Natural killer cell (primary cell): Measurements from ENCODE around the gene FBXW12. TPM values are rescaled to one million over a fixed set of nuclear protein-coding genes. Genes with fewer than 3 reads are reported as not detected.

ENCODE experiments used
- ATAC-seq, 3 donors: fragments of 150-1000 bp in 2 of 3; fragments of 200-7000 bp in 1 of 3; cut with Tn5 transposase; 1 replicate in 1 of 3; 2 replicates in 2 of 3; pipeline ENCODE4 v1.10.0; 2021; ENCODE audit warnings: mild to moderate bottlenecking in 2 of 3, moderate library complexity in 2 of 3
- DNase-seq, 2 donors: peaks; one replicate each; pipeline versions ENCODE4 v3.0.0 to v3.0.0-alpha.2; 2013 to 2021; ENCODE audit warnings: mixed read lengths in 1 of 2
- H3K27ac ChIP-seq: one replicate; pipeline ENCODE4 v1.5.1; 2013; ENCODE audit warnings: mild to moderate bottlenecking, low read length
- H3K27me3 ChIP-seq: one replicate; pipeline ENCODE4 v1.6.1; 2013; ENCODE audit warnings: low read length; ENCODE audit not compliant: control insufficient read depth, insufficient read depth
- H3K36me3 ChIP-seq: one replicate; pipeline ENCODE4 v1.6.1; 2013; ENCODE audit warnings: low read length; ENCODE audit not compliant: control insufficient read depth, insufficient read depth
- H3K4me1 ChIP-seq: one replicate; pipeline ENCODE4 v1.6.1; 2013; ENCODE audit warnings: low read length; ENCODE audit not compliant: control insufficient read depth, insufficient read depth
- H3K4me3 ChIP-seq: one replicate; pipeline ENCODE4 v1.5.1; 2013; ENCODE audit warnings: low read length
- H3K9me3 ChIP-seq: one replicate; pipeline ENCODE4 v1.6.1; 2013; ENCODE audit warnings: low read length; ENCODE audit not compliant: control insufficient read depth, insufficient read depth
- H3K27ac Mint-ChIP-seq, 2 donors: one replicate each; pipeline ENCODE4 v1.8.0; 2022; ENCODE audit warnings: mild to moderate bottlenecking in 2 of 2, mixed read lengths in 2 of 2, moderate library complexity in 1 of 2
- H3K27me3 Mint-ChIP-seq, 2 donors: one replicate each; pipeline ENCODE4 v1.8.0; 2022; ENCODE audit warnings: low read depth in 2 of 2, mixed read lengths in 2 of 2
- H3K36me3 Mint-ChIP-seq: one replicate; pipeline ENCODE4 v1.8.0; 2022; ENCODE audit warnings: mixed read lengths
- H3K4me1 Mint-ChIP-seq, 2 donors: one replicate each; pipeline ENCODE4 v1.8.0; 2022; ENCODE audit warnings: mixed read lengths in 2 of 2
- H3K4me3 Mint-ChIP-seq: one replicate; pipeline ENCODE4 v1.8.0; 2022; ENCODE audit warnings: mild to moderate bottlenecking, moderate library complexity, mixed read lengths
- H3K9me3 Mint-ChIP-seq, 2 donors: one replicate each; pipeline ENCODE4 v1.8.0; 2022; ENCODE audit warnings: mixed read lengths in 2 of 2
- CTCF ChIP-seq: fragments of 200-600 bp; IDR thresholded peaks from one replicate; pipeline ENCODE4 v1.8.0; 2022; ENCODE audit warnings: antibody characterized with exemption
- WGBS: methylation state at CpG from one replicate; pipeline ENCODE4 v1.1.7; 2013; ENCODE audit warnings: missing lambda C conversion rate; ENCODE audit not compliant: insufficient coverage; 5-methylcytosine and 5-hydroxymethylcytosine counted together
- intact Hi-C: fragments of 100-400 bp; cut with micrococcal nuclease; formaldehyde crosslinking; loops from one replicate; pipeline ENCODE4 v1.14.2; 2022
- total RNA-seq, 4 donors: library from RNA; stranded (reverse); fragments of 120-200 nt in 1 of 4; gene quantifications; one replicate each; pipeline versions ENCODE4 v1.2.3 to v1.2.4, GENCODE V29; 2013 to 2022

Gene FBXW12
- total RNA-seq, 3 donors from 2014 or later (not counting 1 experiment from before 2014, with no cell fraction given): 0.25 TPM; not detected in 2

- Histone ChIP-seq H3K9me3 (no peaks in the 10 kb centered on the region), H3K27ac (no peak overlapping the region), H3K4me1 (no peaks in the 10 kb centered on the region), H3K27me3 (no peaks in the 10 kb centered on the region), H3K4me3 (no peak overlapping the region), H3K36me3 (no peaks in the 10 kb centered on the region)
- Mint-ChIP-seq H3K9me3 (no peaks in the 10 kb centered on the region), H3K27me3 (peaks cover 15 to 26% of the 10 kb centered on the region in 2 donors), H3K4me1 (no peaks in the 10 kb centered on the region), H3K27ac (no peak overlapping the region), H3K36me3 (no peaks in the 10 kb centered on the region), H3K4me3 (no peak overlapping the region)
- DNase-seq (no peak), ATAC-seq (no peak)
- TF ChIP-seq CTCF: no peak
- intact Hi-C loops: no loop called here
- 8% methylated on average over 4 of the region's 4 CpGs for WGBS
Measured at GRCh38 chr3:48338635-48339034, 33.4 kb upstream of the FBXW12 start.

DNA sequence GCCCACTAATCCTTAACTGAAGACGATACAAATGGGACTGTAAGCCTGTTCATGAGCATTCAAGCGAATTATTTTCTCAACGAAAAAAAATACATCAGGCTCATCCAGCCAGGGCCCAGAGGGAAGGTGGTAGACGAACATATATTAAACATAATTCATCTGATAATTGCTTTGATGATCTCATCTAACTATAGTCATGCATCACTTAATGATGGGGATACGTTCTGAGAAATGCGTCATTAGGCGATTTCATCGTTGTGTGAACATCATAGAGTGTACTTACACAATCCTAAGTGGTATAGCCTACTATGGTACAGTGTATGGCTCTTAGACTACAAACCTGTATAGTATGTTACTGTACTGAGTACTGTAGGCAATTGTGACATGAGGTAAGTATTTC lies 28.6 kb upstream of the FBXW12 start:
- WGBS: 93% methylated on average over 8 of the region's 8 CpGs
- Mint-ChIP-seq H3K4me3 (no peak overlapping the region), H3K4me1 (no peaks in the 10 kb centered on the region), H3K36me3 (no peaks in the 10 kb centered on the region), H3K27ac (no peak overlapping the region), H3K27me3 (peaks cover 3 to 16% of the 10 kb centered on the region in 2 donors), H3K9me3 (no peaks in the 10 kb centered on the region)
- Histone ChIP-seq H3K4me3 (no peak overlapping the region), H3K27me3 (no peaks in the 10 kb centered on the region), H3K4me1 (no peaks in the 10 kb centered on the region), H3K36me3 (no peaks in the 10 kb centered on the region), H3K9me3 (no peaks in the 10 kb centered on the region), H3K27ac (no peak overlapping the region)
- ATAC-seq (no peak), DNase-seq (no peak)
- intact Hi-C loops: no loop called here
- TF ChIP-seq CTCF: no peak

DNA sequence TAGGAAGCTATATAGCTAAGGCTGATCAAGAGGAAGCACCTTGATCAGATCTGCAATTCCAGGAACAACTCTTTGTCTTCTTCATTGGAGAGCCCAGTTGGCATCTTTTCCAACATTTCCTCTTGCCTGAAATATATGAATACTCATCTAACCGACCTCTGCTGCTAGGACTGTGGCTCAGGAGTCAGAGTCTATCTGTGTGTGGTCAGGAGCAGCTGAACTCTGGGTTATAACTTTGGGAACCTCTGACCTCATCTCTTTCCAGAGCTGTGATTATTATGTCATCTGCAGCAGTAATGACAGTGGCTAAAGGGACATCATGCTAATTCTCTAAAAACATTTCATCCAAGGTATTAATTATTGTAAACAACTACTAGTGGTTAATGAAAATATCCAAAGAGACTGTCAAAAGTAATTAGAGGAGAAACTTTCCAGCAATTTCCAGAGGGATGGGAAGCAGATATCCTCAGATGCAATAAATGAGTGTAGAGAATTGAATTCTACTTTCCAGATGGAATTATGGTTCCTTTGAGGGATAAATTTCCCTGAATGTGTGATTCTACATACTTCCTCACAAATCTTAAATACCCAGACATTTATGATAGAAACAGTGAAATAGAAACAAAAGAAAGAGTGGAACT lies 27.0 kb upstream of the FBXW12 start:
- no peak overlapping the region for H3K4me3 ChIP-seq
- ATAC-seq: no peak
- Mint-ChIP-seq H3K27me3 (peaks cover 6 to 7% of the 10 kb centered on the region in 2 donors), H3K4me1 (no peaks in the 10 kb centered on the region), H3K27ac (no peak overlapping the region), H3K36me3 (no peaks in the 10 kb centered on the region), H3K4me3 (no peak overlapping the region), H3K9me3 (no peaks in the 10 kb centered on the region)
- DNase-seq: no peak
- TF ChIP-seq CTCF: no peak
- H3K4me1 ChIP-seq: no peaks in the 10 kb centered on the region
- 29% methylated on average over 1 of the region's 1 CpG for WGBS
- no peaks in the 10 kb centered on the region for H3K27me3 ChIP-seq
- H3K27ac ChIP-seq: no peak overlapping the region
- H3K36me3 ChIP-seq: no peaks in the 10 kb centered on the region
- no peaks in the 10 kb centered on the region for H3K9me3 ChIP-seq
- intact Hi-C loops: no loop called here
